Liver (tissue), 9 donors: ENCODE measurements around the gene CEACAM18. TPM values are rescaled to one million over a fixed set of nuclear protein-coding genes. Genes with fewer than 3 reads are reported as not detected.

Source experiments
- DNase-seq: peaks from one replicate; pipeline ENCODE4 v3.0.0-alpha.2; 2017; ENCODE audit warnings: low spot score
- H3K27ac ChIP-seq, 2 donors: one replicate each; pipeline ENCODE4 v1.7.0; 2013; ENCODE audit warnings: inconsistent platforms in 2 of 2, low read length in 2 of 2, control low read depth in 1 of 2, low read depth in 1 of 2, mild to moderate bottlenecking in 1 of 2
- H3K27me3 ChIP-seq, 4 donors: one replicate each; pipeline versions ENCODE4 v1.6.1 to v1.7.0; 2013; ENCODE audit warnings: low read length in 3 of 4, inconsistent platforms in 1 of 4, mild to moderate bottlenecking in 1 of 4, moderate library complexity in 1 of 4; ENCODE audit not compliant: control insufficient read depth in 4 of 4, insufficient read depth in 4 of 4
- H3K36me3 ChIP-seq, 4 donors: one replicate each; pipeline versions ENCODE4 v1.6.1 to v1.7.0; 2013; ENCODE audit warnings: low read length in 3 of 4, mild to moderate bottlenecking in 3 of 4, low read depth in 1 of 4, moderate library complexity in 1 of 4; ENCODE audit not compliant: control insufficient read depth in 4 of 4, insufficient read depth in 3 of 4
- H3K4me1 ChIP-seq, 4 donors: one replicate each; pipeline versions ENCODE4 v1.6.1 to v1.7.0; 2013; ENCODE audit warnings: low read length in 3 of 4, mild to moderate bottlenecking in 3 of 4, moderate library complexity in 1 of 4; ENCODE audit not compliant: control insufficient read depth in 4 of 4, insufficient read depth in 4 of 4
- H3K4me3 ChIP-seq, 3 donors: one replicate each; pipeline versions ENCODE4 v1.6.1 to v1.7.0; 2013; ENCODE audit warnings: low read length in 3 of 3, control low read depth in 1 of 3, low read depth in 1 of 3, mild to moderate bottlenecking in 1 of 3
- H3K9ac ChIP-seq, 2 donors: one replicate each; pipeline ENCODE4 v1.7.0; 2013; ENCODE audit warnings: low read length in 2 of 2, mild to moderate bottlenecking in 2 of 2, moderate library complexity in 2 of 2, control low read depth in 1 of 2, low read depth in 1 of 2
- H3K9me3 ChIP-seq, 4 donors: one replicate each; pipeline versions ENCODE4 v1.6.1 to v1.7.0; 2013; ENCODE audit warnings: low read length in 3 of 4; ENCODE audit not compliant: control insufficient read depth in 4 of 4
- EGR1 ChIP-seq, 2 donors: IDR thresholded peaks; 2 replicates each; pipeline ENCODE4 v1.6.1; 2016 to 2018; ENCODE audit warnings: antibody characterized with exemption in 2 of 2, low read depth in 2 of 2
- GABPA ChIP-seq, 2 donors: IDR thresholded peaks in 1 of 2; conservative IDR thresholded peaks in 1 of 2; 2 replicates each; pipeline ENCODE4 v1.6.1; 2016; ENCODE audit warnings: antibody characterized with exemption in 2 of 2, mild to moderate bottlenecking in 1 of 2, moderate library complexity in 1 of 2
- HNF4G ChIP-seq: IDR thresholded peaks from 2 replicates; pipeline ENCODE4 v1.6.1; 2016; ENCODE audit warnings: antibody characterized with exemption
- JUND ChIP-seq, 2 donors: IDR thresholded peaks; 2 replicates each; pipeline ENCODE4 v1.6.1; 2016; ENCODE audit warnings: antibody characterized with exemption in 2 of 2
- NR2F2 ChIP-seq: IDR thresholded peaks from 2 replicates; pipeline ENCODE4 v1.6.1; 2016; ENCODE audit warnings: antibody characterized with exemption
- RAD21 ChIP-seq, 2 donors: IDR thresholded peaks; 2 replicates each; pipeline ENCODE4 v1.6.1; 2016; ENCODE audit warnings: antibody characterized with exemption in 2 of 2, mild to moderate bottlenecking in 2 of 2
- RXRA ChIP-seq, 2 donors: IDR thresholded peaks; 2 replicates each; pipeline ENCODE4 v1.6.1; 2017 to 2018; ENCODE audit warnings: antibody characterized with exemption in 2 of 2, mild to moderate bottlenecking in 1 of 2
- SP1 ChIP-seq: IDR thresholded peaks from 2 replicates; pipeline ENCODE4 v1.6.1; 2018; ENCODE audit warnings: antibody characterized with exemption, mild to moderate bottlenecking
- YY1 ChIP-seq: IDR thresholded peaks from 2 replicates; pipeline ENCODE4 v1.6.1; 2016; ENCODE audit warnings: antibody characterized with exemption, mild to moderate bottlenecking
- WGBS: extraction: QIAGEN DNeasy Blood & Tissue Kit; methylation state at CpG from one replicate; pipeline ENCODE4 v1.1.7; 2013; 5-methylcytosine and 5-hydroxymethylcytosine counted together
- polyA plus RNA-seq, 2 donors: library from polyadenylated mRNA; stranded (reverse) in 1 of 2; unstranded in 1 of 2; fragments of 200-250 nt in 1 of 2; fragments of >200 nt in 1 of 2; fragmentation: Nextera tagmentation in 1 of 2; extraction: Ambion mirVana in 1 of 2; gene quantifications; one replicate each; pipeline versions ENCODE4 v1.2.1 to v1.2.3, GENCODE V29; 2013 to 2015
- total RNA-seq, 2 donors: library from RNA; depleted of rRNA; stranded (reverse); fragments of >200 nt; gene quantifications; one replicate each; pipeline ENCODE4 v1.2.3, GENCODE V29; 2014
- TF ChIP-seq, protein P1 (sequence below): fragments of 150-350 bp; IDR thresholded peaks from 2 replicates; pipeline ENCODE4 v1.5.1; 2017; ENCODE audit warnings: improper control_type of control experiment, low read depth, low read length; ENCODE audit not compliant: missing input control
- TF ChIP-seq, protein P2 (sequence below): IDR thresholded peaks from 2 replicates; pipeline ENCODE4 v1.6.1; 2016; ENCODE audit warnings: antibody characterized with exemption
- TF ChIP-seq, protein P3 (sequence below): IDR thresholded peaks from 2 replicates; pipeline ENCODE4 v1.6.1; 2016; ENCODE audit warnings: antibody characterized with exemption, mild to moderate bottlenecking
- TF ChIP-seq, protein P4 (sequence below): IDR thresholded peaks from 2 replicates; pipeline ENCODE4 v1.6.1; 2016; ENCODE audit warnings: antibody characterized with exemption
- TF ChIP-seq, protein P5 (sequence below): IDR thresholded peaks from 2 replicates; pipeline ENCODE4 v1.6.1; 2016; ENCODE audit warnings: antibody characterized with exemption
- donor health status: healthy.
- donor health status: healthy.
- donor health status: healthy.
- donor health status: healthy.
- donor health status: healthy.

The CEACAM18 gene
- total and polyA plus RNA-seq, 4 donors = not detected

DNA sequence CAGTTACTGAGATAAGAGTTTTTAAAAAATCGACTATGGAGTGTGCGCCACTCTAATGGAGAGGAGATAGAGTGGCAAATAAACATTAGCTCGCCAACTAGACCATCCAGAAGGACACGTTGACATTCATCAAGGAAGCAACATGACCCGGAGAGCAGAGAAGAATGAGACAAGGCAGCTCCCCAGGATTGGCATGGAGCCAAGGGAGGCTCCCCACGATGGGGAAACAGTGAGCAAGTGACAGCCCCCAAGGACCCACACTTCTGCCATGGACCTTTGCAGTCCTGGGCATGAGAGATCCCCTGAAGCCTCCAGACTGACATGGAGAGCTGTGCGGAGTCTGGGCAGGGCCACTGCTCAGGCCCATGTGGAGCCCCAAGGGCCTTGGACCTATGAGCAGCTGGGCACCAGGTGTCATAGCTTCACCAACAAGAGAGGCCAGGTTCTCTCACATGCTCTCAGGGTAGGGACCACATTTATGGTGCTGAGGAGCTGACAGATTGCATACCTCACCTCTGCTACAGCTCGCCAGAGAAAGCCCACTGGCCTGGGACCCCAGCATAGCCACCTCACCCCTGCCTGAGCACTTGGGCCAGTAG is 46.4 kb downstream of the CEACAM18 start:
- H3K27me3 ChIP-seq = peaks cover 0 to 3% (median 1%) of the 10 kb centered on the region in 4 donors
- no peak overlapping the region for H3K9ac ChIP-seq
- TF ChIP-seq NR2F2 = no peak
- TF ChIP-seq, protein P1, sequence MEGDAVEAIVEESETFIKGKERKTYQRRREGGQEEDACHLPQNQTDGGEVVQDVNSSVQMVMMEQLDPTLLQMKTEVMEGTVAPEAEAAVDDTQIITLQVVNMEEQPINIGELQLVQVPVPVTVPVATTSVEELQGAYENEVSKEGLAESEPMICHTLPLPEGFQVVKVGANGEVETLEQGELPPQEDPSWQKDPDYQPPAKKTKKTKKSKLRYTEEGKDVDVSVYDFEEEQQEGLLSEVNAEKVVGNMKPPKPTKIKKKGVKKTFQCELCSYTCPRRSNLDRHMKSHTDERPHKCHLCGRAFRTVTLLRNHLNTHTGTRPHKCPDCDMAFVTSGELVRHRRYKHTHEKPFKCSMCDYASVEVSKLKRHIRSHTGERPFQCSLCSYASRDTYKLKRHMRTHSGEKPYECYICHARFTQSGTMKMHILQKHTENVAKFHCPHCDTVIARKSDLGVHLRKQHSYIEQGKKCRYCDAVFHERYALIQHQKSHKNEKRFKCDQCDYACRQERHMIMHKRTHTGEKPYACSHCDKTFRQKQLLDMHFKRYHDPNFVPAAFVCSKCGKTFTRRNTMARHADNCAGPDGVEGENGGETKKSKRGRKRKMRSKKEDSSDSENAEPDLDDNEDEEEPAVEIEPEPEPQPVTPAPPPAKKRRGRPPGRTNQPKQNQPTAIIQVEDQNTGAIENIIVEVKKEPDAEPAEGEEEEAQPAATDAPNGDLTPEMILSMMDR = no peak
- peak; percentile 64 for DNase-seq
- 74% methylated on average over 8 of the region's 8 CpGs for WGBS
- no peaks in the 10 kb centered on the region for H3K36me3 ChIP-seq
- no peak overlapping the region for H3K27ac ChIP-seq
- no peak overlapping the region for H3K4me3 ChIP-seq
- no peaks in the 10 kb centered on the region for H3K4me1 ChIP-seq
- H3K9me3 ChIP-seq = peaks cover 0 to under 1% (median 0%) of the 10 kb centered on the region in 4 donors

DNA sequence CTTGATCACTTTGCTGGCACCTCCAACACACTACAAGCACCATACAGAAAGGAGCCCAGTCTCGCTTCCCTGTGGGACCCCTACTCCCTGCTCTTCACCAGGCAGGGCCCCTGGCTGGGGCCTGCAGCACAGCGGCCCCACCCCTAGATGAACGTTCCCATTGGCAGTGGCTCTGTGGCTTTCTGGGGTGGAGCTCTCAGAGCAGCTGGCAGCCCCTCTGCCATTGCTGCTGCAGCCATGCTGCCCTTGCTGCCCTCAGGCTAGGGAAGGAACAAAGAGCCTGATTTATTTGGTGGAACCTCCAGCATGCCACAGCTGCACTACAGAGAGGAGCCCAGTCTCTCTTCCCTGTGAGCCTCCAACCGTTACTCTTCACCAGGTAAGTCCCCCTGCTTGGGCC is 47.3 kb downstream of the CEACAM18 start:
- Histone ChIP-seq H3K9me3 (no peaks in the 10 kb centered on the region), H3K9ac (no peak overlapping the region), H3K27me3 (peaks cover 0 to 3% (median 0%) of the 10 kb centered on the region in 4 donors), H3K27ac (no peak overlapping the region), H3K4me3 (no peak overlapping the region), H3K4me1 (no peaks in the 10 kb centered on the region), H3K36me3 (no peaks in the 10 kb centered on the region)
- TF ChIP-seq, protein P2, sequence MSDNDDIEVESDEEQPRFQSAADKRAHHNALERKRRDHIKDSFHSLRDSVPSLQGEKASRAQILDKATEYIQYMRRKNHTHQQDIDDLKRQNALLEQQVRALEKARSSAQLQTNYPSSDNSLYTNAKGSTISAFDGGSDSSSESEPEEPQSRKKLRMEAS = no peak
- TF ChIP-seq RXRA (IDR thresholded peaks at IDR 0.05) = no peak
- TF ChIP-seq, protein P3, sequence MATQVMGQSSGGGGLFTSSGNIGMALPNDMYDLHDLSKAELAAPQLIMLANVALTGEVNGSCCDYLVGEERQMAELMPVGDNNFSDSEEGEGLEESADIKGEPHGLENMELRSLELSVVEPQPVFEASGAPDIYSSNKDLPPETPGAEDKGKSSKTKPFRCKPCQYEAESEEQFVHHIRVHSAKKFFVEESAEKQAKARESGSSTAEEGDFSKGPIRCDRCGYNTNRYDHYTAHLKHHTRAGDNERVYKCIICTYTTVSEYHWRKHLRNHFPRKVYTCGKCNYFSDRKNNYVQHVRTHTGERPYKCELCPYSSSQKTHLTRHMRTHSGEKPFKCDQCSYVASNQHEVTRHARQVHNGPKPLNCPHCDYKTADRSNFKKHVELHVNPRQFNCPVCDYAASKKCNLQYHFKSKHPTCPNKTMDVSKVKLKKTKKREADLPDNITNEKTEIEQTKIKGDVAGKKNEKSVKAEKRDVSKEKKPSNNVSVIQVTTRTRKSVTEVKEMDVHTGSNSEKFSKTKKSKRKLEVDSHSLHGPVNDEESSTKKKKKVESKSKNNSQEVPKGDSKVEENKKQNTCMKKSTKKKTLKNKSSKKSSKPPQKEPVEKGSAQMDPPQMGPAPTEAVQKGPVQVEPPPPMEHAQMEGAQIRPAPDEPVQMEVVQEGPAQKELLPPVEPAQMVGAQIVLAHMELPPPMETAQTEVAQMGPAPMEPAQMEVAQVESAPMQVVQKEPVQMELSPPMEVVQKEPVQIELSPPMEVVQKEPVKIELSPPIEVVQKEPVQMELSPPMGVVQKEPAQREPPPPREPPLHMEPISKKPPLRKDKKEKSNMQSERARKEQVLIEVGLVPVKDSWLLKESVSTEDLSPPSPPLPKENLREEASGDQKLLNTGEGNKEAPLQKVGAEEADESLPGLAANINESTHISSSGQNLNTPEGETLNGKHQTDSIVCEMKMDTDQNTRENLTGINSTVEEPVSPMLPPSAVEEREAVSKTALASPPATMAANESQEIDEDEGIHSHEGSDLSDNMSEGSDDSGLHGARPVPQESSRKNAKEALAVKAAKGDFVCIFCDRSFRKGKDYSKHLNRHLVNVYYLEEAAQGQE = no peak
- TF ChIP-seq, protein P4, sequence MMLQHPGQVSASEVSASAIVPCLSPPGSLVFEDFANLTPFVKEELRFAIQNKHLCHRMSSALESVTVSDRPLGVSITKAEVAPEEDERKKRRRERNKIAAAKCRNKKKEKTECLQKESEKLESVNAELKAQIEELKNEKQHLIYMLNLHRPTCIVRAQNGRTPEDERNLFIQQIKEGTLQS = no peak
- no peak for TF ChIP-seq JUND (IDR thresholded peaks at IDR 0.05)
- TF ChIP-seq RAD21 (IDR thresholded peaks at IDR 0.05) = no peak
- TF ChIP-seq EGR1 (IDR thresholded peaks at IDR 0.05; ENCODE audit: low read depth in 2 of 2) = no peak
- TF ChIP-seq HNF4G = no peak
- TF ChIP-seq SP1 = no peak
- no peak for TF ChIP-seq YY1
- 50% methylated on average over 4 of the region's 4 CpGs for WGBS
- DNase-seq = peak; percentile 56

DNA sequence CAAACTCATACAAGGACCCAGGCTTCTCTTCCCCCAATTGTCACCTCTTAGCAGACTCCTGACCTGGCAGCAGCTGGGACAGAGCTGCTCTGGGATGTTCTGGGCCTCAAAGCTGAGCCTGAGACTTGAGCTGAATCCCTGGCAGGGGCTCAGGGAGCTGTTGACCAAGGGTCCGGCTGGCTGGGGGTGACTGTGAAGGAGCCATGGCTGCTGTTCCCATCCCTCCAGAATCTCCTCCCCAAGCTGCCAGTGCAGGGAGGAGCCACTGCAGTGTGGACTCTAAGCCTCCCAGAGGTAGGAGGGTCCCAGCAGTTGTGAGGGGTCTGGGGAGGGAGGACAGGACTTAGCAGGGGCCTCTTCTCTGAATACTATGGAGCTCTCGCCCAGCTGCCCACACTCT is 51.0 kb downstream of the CEACAM18 start:
- 60% methylated on average over 2 of the region's 2 CpGs for WGBS
- H3K9ac ChIP-seq = no peak overlapping the region
- H3K4me3 ChIP-seq = no peak overlapping the region
- H3K27ac ChIP-seq = no peak overlapping the region
- H3K27me3 ChIP-seq = peaks cover 0 to 8% (median 1%) of the 10 kb centered on the region in 4 donors
- no peaks in the 10 kb centered on the region for H3K9me3 ChIP-seq
- H3K4me1 ChIP-seq = no peaks in the 10 kb centered on the region
- no peak for DNase-seq
- no peaks in the 10 kb centered on the region for H3K36me3 ChIP-seq
- TF ChIP-seq, protein P3 = no peak
- TF ChIP-seq GABPA (IDR thresholded peaks at IDR 0.05 in 1 of 2, conservative IDR thresholded peaks at IDR 0.05 in 1 of 2) (no peak), HNF4G (no peak)
- TF ChIP-seq, protein P4 = no peak
- TF ChIP-seq, protein P5, sequence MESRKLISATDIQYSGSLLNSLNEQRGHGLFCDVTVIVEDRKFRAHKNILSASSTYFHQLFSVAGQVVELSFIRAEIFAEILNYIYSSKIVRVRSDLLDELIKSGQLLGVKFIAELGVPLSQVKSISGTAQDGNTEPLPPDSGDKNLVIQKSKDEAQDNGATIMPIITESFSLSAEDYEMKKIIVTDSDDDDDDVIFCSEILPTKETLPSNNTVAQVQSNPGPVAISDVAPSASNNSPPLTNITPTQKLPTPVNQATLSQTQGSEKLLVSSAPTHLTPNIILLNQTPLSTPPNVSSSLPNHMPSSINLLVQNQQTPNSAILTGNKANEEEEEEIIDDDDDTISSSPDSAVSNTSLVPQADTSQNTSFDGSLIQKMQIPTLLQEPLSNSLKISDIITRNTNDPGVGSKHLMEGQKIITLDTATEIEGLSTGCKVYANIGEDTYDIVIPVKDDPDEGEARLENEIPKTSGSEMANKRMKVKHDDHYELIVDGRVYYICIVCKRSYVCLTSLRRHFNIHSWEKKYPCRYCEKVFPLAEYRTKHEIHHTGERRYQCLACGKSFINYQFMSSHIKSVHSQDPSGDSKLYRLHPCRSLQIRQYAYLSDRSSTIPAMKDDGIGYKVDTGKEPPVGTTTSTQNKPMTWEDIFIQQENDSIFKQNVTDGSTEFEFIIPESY = no peak
